ENCODE results near the gene BDH1.
"Not testable (repeated sequence)": the region's sequence is repeated elsewhere in the genome, so short reads cannot be mapped to it uniquely, and the experiment has no call there.

BDH1 gene

GRCh38 chr3:197555281-197556261 lies at the start of gene BDH1:
BDH1 (minus strand) TSS chr3:197555968; CDS start chr3:197546443, 9,525 bp downstream.
- DNase-seq = peak; percentile 59

- no peak for DNase-seq
Observed at GRCh38 chr3:197603317-197603933, 47.7 kb upstream of the BDH1 start.

- not testable (repeated sequence) for DNase-seq
Observed at GRCh38 chr3:197602351-197602750, 46.6 kb upstream of the BDH1 start.

- DNase-seq = not testable (repeated sequence)
Observed at GRCh38 chr3:197601566-197601840, 45.7 kb upstream of the BDH1 start.

- no peak for DNase-seq
Observed at GRCh38 chr3:197600796-197601565, 45.2 kb upstream of the BDH1 start.

GRCh38 chr3:197599089-197599765 lies 43.5 kb upstream of the BDH1 start:
- DNase-seq = peak; percentile 76

- DNase-seq = no peak
Observed at GRCh38 chr3:197598404-197598980, 42.7 kb upstream of the BDH1 start.

- DNase-seq = no peak
Observed at GRCh38 chr3:197597335-197597734, 41.6 kb upstream of the BDH1 start.

GRCh38 chr3:197595470-197596185 lies 39.9 kb upstream of the BDH1 start:
- DNase-seq = no peak

GRCh38 chr3:197593046-197593380 lies 37.2 kb upstream of the BDH1 start:
- no peak for DNase-seq

GRCh38 chr3:197592361-197593045 lies 36.7 kb upstream of the BDH1 start:
- DNase-seq = no peak

- DNase-seq = no peak
Observed at GRCh38 chr3:197591816-197592215, 36.0 kb upstream of the BDH1 start.

- DNase-seq = no peak
Observed at GRCh38 chr3:197590313-197590962, 34.7 kb upstream of the BDH1 start.

GRCh38 chr3:197589545-197589944 lies 33.8 kb upstream of the BDH1 start:
- no peak for DNase-seq

GRCh38 chr3:197586768-197587167 lies 31.0 kb upstream of the BDH1 start:
- DNase-seq = not testable (repeated sequence)

GRCh38 chr3:197586181-197586580 lies 30.4 kb upstream of the BDH1 start:
- DNase-seq = no peak

- no peak for DNase-seq
Observed at GRCh38 chr3:197584733-197585132, 29.0 kb upstream of the BDH1 start.

- DNase-seq = no peak
Observed at GRCh38 chr3:197583371-197583770, 27.6 kb upstream of the BDH1 start.

GRCh38 chr3:197580253-197580691 lies 24.5 kb upstream of the BDH1 start:
- DNase-seq = no peak

- no peak for DNase-seq
Observed at GRCh38 chr3:197578376-197578775, 22.6 kb upstream of the BDH1 start.
